SK-N-SH treated with all-trans-retinoic acid at 6 μM for 48 hours (cell line): Measurements from ENCODE around the gene FRMD8.
A peak's percentile ranks its signal among the peaks of the same experiment; 100 is the strongest.

Experiments
- ARNTL ChIP-seq: fragments of 450-650 bp; formaldehyde crosslinking; IDR thresholded peaks from 2 replicates; pipeline ENCODE4 v1.5.0; 2020; ENCODE audit warnings: low read depth, mild to moderate bottlenecking, moderate library complexity, borderline replicate concordance
- CREB5 ChIP-seq: fragments of 250-450 bp; sonication (Bioruptor Pico); IDR thresholded peaks from 2 replicates; pipeline ENCODE4 v1.5.1; 2020; ENCODE audit warnings: low read depth, mild to moderate bottlenecking, moderate library complexity
- CSDC2 ChIP-seq: fragments of 250-450 bp; sonication (Bioruptor Pico); IDR thresholded peaks from 2 replicates; pipeline ENCODE4 v1.5.0; 2020; ENCODE audit warnings: mild to moderate bottlenecking, moderate library complexity
- GLIS3 ChIP-seq: fragments of 250-450 bp; sonication (Bioruptor Pico); IDR thresholded peaks from 2 replicates; pipeline ENCODE4 v1.5.0; 2020; ENCODE audit warnings: mild to moderate bottlenecking, moderate library complexity
- PATZ1 ChIP-seq: fragments of 250-450 bp; sonication (Bioruptor Pico); IDR thresholded peaks from 2 replicates; pipeline ENCODE4 v1.8.0; 2020; ENCODE audit warnings: mild to moderate bottlenecking, moderate library complexity, borderline replicate concordance
- RARB ChIP-seq: fragments of 250-450 bp; sonication (Bioruptor Pico); IDR thresholded peaks from 2 replicates; pipeline ENCODE4 v1.8.0; 2021; ENCODE audit warnings: mild to moderate bottlenecking, moderate library complexity
- ZFP3 ChIP-seq: fragments of 250-450 bp; sonication (Bioruptor Pico); IDR thresholded peaks from 2 replicates; pipeline ENCODE4 v1.5.0; 2020; ENCODE audit warnings: mild to moderate bottlenecking, moderate library complexity
- ZNF565 ChIP-seq: fragments of 450-650 bp; formaldehyde crosslinking; conservative IDR thresholded peaks from 2 replicates; pipeline ENCODE4 v1.5.0; 2020; ENCODE audit warnings: low read depth, mild to moderate bottlenecking, moderate library complexity

- no peak for TF ChIP-seq ZFP3
- TF ChIP-seq CSDC2 (CRISPR knock-in tag), result no peak; the same call in 1 of the 2 replicates
- TF ChIP-seq GLIS3, result no peak; the same call in none of the 2 replicates
- TF ChIP-seq PATZ1 (CRISPR knock-in tag), result peak; percentile 10; the same call in 1 of the 2 replicates
- no peak; the same call in 1 of the 2 replicates for TF ChIP-seq ARNTL
- peak; percentile 85; the same call in 1 of the 2 replicates for TF ChIP-seq RARB
- peak; percentile 3 for TF ChIP-seq CREB5 (CRISPR knock-in tag)
- no peak for TF ChIP-seq ZNF565 (CRISPR knock-in tag)
Observed at GRCh38 chr11:65426839-65427690, 40.6 kb downstream of the FRMD8 start.
